ENCODE data around the gene PRLH.

GRCh38 chr2:237581326-237581725, 15.0 kb downstream of the PRLH start:
- TF ChIP-seq, protein P1, sequence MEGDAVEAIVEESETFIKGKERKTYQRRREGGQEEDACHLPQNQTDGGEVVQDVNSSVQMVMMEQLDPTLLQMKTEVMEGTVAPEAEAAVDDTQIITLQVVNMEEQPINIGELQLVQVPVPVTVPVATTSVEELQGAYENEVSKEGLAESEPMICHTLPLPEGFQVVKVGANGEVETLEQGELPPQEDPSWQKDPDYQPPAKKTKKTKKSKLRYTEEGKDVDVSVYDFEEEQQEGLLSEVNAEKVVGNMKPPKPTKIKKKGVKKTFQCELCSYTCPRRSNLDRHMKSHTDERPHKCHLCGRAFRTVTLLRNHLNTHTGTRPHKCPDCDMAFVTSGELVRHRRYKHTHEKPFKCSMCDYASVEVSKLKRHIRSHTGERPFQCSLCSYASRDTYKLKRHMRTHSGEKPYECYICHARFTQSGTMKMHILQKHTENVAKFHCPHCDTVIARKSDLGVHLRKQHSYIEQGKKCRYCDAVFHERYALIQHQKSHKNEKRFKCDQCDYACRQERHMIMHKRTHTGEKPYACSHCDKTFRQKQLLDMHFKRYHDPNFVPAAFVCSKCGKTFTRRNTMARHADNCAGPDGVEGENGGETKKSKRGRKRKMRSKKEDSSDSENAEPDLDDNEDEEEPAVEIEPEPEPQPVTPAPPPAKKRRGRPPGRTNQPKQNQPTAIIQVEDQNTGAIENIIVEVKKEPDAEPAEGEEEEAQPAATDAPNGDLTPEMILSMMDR (IDR thresholded peaks at IDR 0.05; ENCODE audit: low read depth, low read length, missing input control): no peak
- TF ChIP-seq REST (IDR thresholded peaks at IDR 0.05) (no peak), EGR1 (IDR thresholded peaks at IDR 0.05; ENCODE audit: low read depth in 2 of 2) (no peak)

Measured in liver (tissue), 3 donors.